Astrocyte of the spinal cord (primary cell): ENCODE results near the gene SS18L1.

Source experiments
- DNase-seq: peaks from one replicate; pipeline ENCODE4 v3.0.0; 2011; ENCODE audit warnings: low read depth, low spot score
- H3K4me3 ChIP-seq: 2 replicates; pipeline ENCODE4 v1.5.1; 2011; ENCODE audit warnings: low read depth, mild to moderate bottlenecking, low read length, moderate library complexity
- in situ Hi-C: cut with HindIII; loops from 2 replicates; pipeline ENCODE4 v1.10.0; 2017; ENCODE audit warnings: low sequenced_read_pairs
- TF ChIP-seq, protein P1 (sequence below): IDR thresholded peaks from 2 replicates; pipeline ENCODE4 v1.5.1; 2012; ENCODE audit warnings: low read depth, mild to moderate bottlenecking, low read length, inconsistent platforms

Gene SS18L1

DNA sequence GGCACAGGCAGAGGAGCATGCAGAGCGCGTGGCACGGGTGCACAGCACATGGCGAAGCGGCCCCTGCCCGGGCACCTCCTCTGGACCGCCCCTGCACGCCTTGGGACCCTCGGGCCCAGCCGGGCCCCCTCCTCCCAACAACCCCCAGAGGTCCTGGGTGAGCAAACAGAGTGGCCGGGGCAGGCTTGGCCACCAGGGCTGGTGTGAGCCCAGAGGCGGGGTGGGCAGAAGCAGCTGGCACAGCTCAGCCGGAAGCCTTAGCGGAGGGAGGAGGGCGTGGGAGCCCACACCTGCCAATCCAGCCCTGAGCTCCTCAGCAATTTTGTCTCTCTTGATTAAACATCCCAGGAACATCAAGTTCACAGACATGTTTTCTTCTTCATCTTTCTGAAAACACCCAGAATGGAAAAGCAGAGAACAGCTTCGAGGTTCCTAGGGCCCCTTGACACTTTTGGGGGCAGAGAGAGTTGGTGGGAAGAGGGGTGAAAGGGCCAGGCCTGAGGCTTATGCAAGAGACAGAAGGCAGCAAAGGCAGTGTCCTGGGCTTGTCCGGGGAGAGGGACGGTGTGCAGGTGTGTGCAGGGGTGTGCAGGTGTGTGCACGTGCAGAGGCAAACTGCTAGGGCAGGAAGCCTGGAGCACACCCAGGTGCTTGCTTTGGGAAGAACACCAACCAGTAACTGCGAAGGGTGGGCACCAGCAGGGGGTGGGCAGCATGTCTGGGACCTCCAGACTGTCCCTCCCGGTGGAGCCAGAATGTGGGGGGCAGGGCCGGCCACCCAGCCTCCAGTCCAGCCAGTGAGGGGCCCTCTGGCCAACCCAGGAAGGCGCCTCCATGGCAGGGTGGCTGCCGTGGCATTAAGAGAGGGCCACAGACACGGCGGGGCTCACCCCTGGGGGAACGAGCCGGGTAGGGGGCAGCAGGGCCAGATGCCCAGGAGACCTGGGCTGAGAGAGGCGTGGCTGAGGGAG, 71.7 kb downstream of the SS18L1 start:
- DNase-seq, result no peak
- in situ Hi-C loops, result no loop called here
- H3K4me3 ChIP-seq, result no peak overlapping the region
- TF ChIP-seq, protein P1, sequence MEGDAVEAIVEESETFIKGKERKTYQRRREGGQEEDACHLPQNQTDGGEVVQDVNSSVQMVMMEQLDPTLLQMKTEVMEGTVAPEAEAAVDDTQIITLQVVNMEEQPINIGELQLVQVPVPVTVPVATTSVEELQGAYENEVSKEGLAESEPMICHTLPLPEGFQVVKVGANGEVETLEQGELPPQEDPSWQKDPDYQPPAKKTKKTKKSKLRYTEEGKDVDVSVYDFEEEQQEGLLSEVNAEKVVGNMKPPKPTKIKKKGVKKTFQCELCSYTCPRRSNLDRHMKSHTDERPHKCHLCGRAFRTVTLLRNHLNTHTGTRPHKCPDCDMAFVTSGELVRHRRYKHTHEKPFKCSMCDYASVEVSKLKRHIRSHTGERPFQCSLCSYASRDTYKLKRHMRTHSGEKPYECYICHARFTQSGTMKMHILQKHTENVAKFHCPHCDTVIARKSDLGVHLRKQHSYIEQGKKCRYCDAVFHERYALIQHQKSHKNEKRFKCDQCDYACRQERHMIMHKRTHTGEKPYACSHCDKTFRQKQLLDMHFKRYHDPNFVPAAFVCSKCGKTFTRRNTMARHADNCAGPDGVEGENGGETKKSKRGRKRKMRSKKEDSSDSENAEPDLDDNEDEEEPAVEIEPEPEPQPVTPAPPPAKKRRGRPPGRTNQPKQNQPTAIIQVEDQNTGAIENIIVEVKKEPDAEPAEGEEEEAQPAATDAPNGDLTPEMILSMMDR, result no peak

DNA sequence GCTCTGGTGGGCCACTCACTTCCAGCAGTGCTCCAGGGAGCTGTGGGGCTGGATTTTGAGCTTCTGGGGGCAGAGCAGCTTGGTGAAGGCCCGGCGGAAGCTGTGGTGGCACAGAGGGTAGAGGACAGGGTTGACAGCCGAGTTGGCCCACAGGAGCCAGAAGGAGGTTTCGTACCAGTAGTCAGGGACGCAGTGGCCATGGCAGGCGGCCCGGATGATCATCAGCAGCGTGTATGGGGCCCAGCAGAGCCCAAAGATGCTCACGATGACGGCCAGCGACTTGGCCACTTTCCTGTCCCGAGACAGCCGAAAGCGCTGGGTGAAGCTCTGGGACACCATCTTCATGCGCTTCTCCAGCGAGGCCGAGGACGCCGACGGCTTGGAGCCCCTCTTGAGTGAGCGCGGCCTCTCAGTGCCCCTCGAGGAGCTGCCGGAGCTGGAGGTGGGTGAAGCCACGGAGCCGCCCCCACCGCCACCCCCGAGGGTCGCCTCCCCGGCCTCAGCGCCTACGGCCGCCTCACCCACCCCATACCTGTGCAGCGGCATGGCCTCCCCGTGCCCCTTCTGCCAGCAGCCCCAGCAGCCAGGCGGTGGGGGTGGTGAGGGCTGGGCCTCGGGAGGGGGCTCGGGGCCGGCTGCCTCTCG, 72.5 kb downstream of the SS18L1 start:
- TF ChIP-seq, protein P1, result no peak
- DNase-seq, result no peak
- in situ Hi-C loops, result no loop called here
- no peak overlapping the region for H3K4me3 ChIP-seq

GRCh38 chr20:62216636-62217566, 73.3 kb downstream of the SS18L1 start:
- DNase-seq, result no peak
- in situ Hi-C loops, result no loop called here
- H3K4me3 ChIP-seq, result no peak overlapping the region
- TF ChIP-seq, protein P1, result no peak

DNA sequence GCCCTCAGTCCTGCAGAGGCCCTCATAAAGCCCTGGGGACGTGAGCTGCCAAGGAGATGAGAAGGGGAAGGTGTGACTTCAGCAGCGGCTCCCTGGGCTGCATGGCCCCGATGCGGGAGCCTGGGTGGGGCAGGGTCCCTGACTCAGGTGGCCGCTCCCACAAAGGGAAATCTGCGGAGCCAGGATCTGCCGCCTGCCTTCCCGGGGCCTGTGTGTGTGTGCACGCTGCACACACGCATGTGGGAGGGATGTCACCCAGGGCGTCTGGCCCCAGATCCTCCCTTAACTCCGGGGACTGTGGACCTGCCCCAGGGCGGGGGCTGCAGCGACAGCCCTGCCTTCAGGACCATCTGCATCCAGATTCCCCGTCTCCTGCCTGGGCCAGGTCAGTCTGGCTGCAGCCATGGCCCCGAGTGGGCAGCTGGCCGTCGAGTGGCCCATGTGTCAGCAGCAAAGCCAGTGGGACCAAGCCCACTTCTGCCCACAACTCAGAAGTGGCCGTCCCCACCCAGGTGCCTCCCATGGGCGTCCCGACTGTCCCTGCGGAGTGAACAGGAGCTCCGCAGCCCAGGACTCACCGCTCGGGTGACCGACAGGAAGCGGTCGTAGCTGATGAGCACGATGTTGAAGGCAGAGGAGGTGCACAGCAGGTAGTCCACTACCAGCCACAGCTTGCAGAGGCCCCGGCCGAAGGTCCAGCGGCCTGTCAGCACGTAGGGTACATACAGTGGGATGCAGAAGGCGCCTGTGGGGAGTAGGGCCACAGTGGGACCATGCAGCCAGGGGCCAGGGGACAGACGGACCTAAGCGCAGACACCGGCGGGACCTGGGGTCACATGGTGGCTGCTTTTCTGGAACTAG, 74.6 kb downstream of the SS18L1 start:
- in situ Hi-C loops, result no loop called here
- no peak overlapping the region for H3K4me3 ChIP-seq
- TF ChIP-seq, protein P1, result no peak
- DNase-seq, result no peak

DNA sequence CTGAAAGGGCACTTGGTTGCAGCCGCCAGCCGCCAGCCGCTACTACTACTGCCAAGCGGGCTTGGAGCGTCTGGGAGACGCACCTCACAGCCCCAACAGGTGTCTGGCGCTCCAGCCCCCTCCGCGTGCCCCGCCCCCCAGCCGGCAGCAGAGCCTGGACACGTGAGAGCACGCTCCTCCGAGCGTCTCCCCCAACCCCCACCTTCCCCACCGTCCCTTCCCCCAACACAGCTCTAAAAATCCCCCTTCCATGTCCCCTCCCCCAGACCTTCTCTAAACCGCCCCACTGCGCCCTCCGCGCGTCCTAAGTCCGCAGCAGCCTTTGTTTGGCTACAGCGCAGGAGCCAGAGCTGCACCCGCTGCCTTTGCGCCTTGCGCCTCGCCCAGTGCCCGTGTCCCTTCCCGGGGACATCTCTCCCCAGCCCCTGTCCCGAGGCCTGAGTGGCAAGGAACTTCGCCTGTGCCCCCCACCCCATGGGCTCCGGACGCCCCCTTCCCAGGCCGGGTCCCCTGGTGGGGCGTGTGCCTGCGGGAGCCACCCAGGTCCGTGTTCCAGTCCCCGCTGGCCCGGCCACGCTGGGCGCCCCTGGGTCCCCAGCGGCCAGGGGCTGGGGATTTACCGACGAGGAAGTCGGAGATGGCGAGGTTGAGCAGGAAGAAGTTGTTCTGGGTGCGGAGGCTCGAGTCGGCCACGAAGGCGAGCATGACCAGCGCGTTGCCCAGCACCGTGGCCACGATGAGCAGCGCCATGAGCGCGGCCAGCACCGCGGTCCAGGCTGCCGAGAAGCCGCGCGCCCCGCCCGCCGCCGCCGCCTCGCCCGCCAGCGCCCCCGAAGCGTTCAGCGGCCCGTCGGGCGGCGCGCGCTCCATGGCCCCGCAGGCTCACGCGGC, 75.8 kb downstream of the SS18L1 start:
- TF ChIP-seq, protein P1, result no peak
- DNase-seq, result no peak
- H3K4me3 ChIP-seq, result no peak overlapping the region
- in situ Hi-C loops, result no loop called here
